NCI-H2107 treated with DMSO at 0.1 percent for 48 hours (cell line): Measurements from ENCODE around the gene CALHM5.

ENCODE experiments used
- DNase-seq: peaks from one replicate; lab custom pipeline; 2025; ENCODE audit not compliant: unreplicated experiment; lab: John Stamatoyannopoulos, UW

CALHM5 gene

DNA sequence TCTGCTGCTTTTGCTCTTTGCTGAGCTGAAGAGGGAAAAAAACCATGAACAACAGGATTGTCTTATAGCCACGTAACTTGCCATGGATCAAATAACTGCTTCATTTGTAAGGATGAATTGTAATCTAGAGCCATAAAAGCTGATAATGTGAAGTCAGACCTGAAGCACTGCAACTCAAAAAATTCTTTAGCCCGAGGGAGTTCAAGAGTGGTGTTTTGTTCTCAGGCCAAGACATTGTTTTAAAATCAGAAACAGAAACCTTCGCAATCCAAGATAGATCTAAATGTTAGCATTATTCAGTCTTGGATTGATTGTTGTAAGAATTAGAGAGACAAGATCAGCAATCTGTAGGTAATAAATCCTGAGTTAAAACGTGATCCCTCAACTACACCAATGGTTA lies 34.2 kb downstream of the CALHM5 start, which contains the start of gene TRAPPC3L:
Gene TRAPPC3L, minus strand, starts transcription at position 34 of the 400 bp plus-strand sequence. CDS start 170 bp downstream, outside the sequence.
- DNase-seq = no peak

DNA sequence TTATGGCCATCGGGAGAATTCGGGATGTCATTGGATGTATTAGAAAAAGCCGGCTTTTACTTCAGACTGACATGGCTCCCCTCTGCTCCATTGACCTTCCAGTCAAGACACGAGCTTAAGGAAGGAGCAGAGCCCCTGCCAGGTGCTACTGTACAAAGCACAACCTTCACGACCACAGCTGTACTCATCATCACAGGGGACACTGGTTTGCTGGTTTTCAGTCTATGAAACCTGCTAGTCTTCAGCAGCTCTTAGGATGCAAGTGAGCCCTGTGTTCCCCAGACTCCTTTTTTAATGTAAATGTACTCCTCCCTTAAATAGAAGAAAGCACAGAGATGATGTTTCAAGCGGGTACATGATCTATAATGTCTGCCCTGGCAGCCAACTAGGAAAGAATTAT lies 35.9 kb downstream of the CALHM5 start:
- DNase-seq = no peak

DNA sequence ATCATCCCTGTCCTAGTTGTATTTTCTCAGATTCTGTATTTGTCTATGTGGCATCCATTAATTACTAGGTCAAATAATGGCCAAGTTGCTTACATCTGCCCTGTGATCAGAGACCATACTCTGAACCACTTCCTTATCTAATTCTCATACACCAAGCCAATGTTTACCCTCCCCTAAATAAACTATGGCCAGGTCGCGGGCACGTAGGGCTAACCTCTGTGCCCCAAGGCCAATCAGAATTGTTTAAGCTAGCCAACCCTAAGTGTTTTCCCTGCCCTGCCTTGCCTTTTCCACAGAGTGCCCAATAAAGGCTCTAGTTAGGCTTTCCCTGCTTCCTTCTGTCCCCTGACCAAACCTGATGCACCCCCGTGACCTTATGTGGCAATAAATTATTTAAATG lies 39.4 kb downstream of the CALHM5 start:
- DNase-seq = no peak

DNA sequence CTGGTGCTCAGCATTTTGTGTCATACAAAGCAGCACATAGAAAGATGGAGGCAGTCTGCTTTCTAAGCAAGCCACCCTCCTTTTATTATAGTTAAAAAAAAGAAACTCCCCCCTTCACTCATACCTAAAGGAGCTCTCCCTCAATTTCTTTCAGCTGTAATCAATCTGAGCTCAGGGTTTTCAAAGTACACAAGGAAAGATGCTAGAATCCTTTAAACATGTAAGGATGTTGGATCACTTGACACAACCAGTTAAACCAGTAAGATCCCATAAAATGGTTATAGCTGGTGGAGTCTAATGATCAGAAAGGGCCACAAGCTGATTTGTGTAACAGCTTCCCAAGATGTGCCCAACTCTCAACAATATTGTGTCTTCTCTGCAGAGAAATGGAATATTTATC lies 42.0 kb downstream of the CALHM5 start, which contains the start of gene CALHM4:
Gene CALHM4, plus strand, starts transcription at position 301 of the 400 bp plus-strand sequence. Its CDS starts 43 bp downstream, at position 344.
- DNase-seq = no peak

DNA sequence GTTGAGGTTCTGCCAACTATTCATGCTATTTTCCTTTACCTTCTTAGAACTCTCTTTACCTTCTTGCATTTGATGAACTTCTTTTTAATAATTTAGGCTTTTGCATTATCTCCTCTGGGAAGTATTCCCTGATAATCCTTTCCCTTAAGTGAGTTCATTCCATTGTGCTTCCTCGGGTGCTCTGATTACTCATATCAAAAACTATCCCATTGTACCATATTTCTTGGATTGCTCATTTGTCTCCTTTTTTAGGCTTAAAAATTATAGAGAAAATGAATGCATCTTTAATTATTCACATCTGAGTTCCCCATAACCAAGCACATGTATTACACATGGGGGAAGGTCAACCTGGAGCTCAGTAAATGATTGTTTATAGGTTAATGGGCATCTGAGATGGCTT lies 44.6 kb downstream of the CALHM5 start:
- no peak for DNase-seq

DNA sequence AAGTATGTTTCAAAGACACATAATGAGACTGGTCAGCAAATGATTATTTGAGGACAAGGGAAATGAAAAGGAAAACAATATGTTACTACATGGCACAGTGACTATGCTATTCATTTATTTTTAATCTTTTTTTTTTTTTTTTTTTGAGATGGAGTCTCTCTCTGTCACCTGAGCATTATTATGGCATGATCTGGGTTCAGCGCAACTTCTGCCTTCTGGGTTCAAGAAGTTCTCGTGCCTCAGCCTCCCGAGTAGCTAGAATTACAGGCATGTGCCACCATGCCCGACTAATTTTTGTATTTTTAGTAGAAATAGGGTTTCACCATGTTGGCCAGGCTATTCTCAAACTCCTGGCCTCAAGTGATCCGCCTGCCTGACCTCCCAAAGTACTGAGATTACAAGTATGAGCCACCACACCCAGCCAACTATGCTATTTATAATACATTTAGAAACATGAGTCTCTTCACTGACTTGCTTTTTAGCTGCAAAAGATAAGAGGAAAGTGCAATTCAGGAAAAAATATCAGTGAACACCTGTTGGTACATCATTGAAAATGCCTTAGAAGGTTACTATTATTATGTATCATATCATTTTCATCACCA lies 45.5 kb downstream of the CALHM5 start:
- no peak for DNase-seq

DNA sequence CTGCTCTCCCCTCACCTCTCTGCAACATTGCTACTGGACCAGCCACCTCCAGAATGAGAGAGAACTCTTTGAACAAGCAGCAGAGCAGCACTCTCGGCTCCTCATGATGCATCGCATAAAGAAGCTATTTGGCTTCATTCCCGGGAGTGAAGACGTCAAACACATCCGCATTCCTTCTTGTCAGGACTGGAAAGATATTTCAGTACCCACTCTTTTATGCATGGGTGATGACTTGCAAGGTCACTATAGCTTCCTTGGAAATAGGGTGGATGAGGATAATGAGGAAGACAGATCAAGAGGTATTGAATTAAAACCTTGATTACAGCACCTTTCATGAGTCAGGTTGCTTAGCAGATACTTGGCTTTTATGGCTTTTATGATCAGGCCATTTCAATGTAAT lies 46.5 kb downstream of the CALHM5 start:
- no peak for DNase-seq

DNA sequence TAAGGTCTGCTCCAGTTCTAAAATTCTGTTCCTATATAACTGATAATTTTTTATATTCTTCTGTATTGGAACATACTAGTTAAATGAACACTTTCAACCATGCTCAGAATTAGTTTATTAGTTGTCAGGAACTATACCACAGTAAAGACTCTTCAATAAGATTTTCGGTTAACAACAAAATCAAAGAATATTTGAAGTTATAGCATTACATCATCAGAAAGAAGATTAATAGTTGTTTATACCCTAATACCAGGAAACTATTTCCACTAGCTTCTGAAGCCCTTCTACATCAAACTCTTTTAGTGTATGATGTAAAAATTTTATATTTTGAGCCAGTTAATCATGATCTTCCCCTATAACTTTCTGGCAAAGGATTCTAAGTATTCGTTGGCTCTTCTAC lies 48.7 kb downstream of the CALHM5 start:
- no peak for DNase-seq

DNA sequence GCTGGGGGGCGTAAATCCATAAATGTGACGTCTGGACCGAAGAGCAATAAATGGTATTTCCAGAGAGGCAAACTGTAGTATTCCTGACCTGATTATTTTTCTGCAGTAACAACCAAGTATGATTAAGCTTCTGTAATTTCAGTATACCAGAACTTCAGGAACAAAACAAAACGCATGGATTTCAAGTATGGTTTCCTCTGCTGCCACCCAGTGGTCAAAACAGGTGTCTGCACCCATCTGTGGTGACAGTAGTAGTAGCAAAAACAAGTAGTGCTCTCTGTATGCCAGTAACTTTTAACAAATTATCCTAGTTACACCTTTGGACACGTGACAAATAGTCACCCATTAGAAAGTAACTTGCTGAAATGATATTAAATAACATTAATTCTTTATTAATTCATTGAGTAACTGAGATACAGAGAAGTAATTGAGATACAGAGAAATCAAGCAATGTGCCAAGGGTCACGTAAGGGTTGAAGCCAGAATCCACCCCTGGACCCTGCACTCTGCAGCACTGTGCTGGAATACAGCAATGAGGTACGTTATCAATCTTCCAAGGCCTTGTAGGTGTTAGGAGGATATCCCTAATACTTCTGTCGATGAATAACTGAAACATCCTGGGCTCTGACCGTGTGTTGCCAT lies 50.1 kb downstream of the CALHM5 start:
- peak; percentile 42 for DNase-seq

DNA sequence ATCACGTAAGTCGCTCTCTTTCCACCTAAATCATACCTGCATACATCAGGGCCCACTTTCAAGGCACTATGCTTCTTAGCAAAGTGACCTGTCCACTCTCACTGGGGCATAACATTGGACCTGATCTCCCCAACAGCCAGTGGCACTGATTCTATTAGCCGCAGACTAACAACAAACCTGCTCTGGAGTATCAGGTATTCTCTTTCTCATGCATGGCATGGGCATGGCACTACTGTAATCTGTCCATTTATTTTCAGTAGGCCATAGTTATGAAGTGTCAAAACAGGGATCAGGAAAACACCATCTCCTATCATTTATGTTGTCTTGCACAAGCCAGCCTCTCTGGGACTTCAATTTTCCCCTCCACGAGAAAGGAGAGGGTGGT lies 50.6 kb downstream of the CALHM5 start:
- no peak for DNase-seq

DNA sequence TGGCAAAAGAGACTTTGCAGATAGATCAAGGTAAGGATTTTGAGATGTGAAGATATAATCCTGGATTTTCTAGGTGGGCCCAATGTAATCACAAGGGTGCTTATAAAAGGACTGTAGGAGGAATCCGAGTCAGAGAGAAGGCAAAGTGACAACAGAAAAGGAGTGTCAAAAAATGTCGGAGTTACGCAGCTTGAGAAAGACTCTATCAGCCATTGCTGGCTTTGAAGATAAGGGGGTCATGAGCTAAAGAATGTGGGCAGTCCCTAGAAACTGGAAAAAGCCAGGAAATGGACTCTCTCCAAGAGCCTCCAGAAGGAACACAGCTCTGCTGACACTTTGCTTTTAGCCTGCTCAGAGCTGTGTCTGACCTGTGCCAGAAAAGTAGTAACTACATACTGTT lies 51.2 kb downstream of the CALHM5 start:
- DNase-seq = no peak

DNA sequence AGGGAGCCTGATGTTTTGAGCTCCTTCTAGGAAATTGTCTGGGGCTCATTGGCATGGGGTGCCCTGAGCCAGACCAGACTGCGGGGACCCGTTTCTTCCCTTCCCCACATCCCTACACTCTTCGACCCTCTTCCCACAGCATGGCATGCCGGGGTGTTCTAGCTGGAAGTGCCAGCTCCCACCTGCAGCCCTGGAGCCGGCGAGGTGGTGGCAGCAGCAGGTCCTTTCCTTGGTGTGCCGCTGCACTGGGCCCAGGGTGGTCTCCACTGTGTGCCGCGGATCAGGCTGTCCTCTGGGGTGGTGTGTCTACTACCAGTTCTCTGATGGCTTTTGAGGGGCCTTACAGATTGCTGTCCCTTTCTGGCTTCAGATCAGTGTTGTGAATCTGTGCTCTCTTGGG lies 52.4 kb downstream of the CALHM5 start:
- DNase-seq = no peak

DNA sequence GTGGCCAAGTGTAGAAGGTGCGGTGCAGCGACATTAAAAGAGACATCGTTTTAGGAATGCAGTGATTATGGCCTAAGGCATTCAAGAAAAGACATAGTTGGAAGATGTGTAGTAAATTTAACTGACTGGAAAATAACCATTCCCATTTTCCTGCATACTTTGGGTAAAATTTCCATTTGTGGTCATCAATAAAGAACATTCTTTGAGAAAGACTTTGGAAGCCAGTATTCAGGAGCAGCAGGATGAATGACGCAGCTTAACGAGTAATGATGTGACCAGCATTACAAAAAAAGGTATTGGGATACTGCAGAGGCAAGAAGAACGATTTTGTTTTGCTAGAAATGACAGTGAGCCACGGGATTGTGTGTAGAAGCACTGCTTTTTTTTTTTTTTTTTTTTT lies 52.9 kb downstream of the CALHM5 start:
- no peak for DNase-seq

DNA sequence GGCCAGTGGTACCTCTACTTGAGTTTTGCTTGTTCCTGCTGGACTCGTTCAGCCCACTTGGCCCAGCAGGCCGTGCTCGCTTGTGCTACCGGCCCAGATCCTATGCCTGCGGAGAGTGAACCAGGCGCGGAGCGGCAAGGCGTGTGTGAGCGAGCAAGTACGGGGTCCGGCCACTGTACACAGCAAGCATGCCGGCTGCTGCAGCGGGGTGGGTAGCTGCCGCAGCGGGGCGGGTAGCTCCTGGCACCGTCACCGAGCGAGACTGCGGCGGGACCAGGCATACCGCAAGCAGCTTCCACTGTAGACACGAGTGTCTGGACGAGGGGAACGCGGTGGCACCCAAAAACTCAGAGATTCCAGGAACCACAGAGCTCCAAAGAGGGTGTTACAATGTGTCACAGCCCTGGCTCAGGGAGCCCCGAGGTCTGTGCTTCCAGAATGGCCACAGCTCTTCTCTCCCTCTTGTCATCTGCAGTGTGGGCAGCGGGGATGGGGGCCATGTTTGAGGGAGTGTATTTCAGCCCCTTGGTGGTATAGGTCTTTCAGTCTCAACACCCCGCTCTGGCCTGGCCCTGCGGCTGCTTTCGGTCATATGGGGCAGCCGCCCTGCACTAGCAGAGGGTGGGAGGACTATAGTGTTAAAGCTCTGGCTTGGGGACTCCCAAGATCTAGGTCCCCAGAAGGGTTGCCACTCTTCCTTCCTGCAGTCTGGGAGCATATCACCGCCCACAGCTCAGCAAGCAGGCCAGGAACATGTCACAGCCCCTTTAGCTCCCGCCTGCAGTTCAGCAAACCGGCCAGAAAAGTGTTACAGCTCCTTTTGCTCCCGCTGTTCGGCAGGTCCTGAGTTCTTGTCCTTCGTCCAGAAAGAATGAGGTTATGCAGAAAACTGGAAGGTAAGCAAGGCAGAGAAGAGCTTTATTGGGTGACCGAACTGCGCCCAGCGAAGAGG lies 53.8 kb downstream of the CALHM5 start:
- DNase-seq = no peak

DNA sequence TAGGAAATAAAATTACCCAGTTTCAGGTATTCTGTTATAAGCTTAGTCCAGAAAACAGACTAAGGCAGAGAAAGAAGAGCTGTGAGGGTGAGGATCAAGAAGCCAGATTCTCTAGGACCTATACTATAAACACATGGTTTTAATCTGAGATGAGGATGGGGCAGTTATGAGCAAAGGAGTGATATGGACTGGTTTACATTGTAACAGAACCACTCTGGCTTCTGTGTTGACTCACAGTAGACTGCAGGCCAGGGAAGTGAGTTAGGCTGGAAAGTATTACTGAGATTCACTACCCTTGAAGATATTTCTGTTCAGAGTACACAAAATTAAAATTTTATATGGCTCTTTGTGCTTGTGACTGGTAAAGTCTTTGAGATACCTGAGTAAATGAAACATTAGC lies 56.7 kb downstream of the CALHM5 start:
- DNase-seq = no peak

DNA sequence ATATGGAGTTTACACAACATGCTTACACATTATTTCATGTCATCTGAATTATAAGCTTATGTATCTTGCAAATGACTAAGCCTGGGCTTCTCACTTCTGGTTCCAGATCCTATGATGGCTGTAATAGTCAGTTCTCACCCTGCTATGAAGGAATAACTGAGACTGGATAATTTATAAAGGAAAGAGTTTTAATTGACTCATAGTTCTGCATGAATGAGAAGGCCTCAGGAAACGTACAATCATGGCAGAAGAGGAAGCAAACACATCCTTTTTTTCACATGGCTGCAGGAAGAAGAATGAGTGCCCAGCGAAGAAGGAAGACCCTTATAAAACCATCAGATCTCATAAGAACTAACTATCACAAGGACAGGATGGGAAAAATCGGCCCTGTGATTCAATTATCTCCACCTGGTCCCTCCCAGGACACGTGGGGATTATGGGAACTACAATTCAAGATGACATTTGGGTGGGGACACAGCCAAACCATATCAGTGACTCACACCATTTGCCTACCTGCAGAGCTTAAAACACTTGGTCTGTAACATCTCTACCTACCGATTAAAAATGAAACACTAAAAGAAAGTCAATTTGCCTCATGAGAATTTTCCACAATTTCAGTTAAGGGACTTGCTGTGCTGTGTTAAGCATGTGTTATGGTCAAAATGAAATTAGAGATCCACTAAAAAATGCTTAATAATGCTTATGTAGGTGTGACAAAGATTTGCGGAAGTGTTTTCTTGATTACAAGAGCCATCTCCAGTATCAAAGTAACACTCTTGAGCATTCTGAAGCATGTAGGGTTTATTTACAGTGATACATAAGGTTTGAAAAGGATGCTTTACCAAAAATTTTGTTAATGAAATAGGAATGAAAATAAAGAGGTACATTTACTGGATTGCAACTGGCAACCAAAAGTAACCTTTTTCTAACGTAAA lies 57.6 kb downstream of the CALHM5 start:
- no peak for DNase-seq

DNA sequence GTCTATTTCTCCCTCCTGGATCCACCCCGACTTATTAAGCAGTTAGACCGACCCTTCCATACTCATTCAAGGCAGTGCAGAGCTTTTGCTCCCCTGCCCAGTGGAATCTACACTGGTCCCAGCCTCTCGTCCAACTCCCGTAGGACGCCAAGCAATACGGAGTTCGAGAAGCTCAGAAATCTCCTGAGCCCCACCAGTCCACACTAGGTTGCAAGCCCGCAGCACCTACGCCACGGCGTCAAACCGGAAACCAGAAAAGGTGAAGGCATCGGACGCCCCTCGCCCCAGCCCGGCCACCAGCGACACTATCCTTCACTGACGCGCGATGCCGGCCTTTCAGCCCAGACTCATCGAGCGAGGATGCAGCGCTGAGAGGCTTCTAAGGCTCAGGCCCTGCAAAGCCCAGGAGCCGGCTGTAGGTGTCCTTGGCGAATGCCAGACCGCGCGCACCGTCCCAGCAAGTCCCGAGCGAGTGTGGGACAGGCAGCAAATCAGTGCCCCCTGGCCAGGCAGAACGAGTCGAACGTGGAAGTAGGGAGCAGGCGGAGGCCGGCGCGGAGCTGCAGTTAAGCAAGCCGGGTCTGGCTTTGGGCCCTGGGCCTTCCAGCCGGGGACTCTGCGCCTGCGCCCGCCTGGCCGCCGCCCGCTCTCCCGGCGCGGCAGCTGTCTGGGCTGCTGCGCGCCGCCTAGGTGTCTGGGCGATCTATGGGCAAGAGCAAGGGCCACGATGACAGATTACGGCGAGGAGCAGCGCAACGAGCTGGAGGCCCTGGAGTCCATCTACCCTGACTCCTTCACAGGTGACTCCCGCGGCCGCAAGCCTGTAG lies 59.6 kb downstream of the CALHM5 start, which contains the start of gene RWDD1:
Gene RWDD1, plus strand, starts transcription at position 649 of the 827 bp plus-strand sequence. Its CDS starts 79 bp downstream, at position 728.
- peak; percentile 95 for DNase-seq

DNA sequence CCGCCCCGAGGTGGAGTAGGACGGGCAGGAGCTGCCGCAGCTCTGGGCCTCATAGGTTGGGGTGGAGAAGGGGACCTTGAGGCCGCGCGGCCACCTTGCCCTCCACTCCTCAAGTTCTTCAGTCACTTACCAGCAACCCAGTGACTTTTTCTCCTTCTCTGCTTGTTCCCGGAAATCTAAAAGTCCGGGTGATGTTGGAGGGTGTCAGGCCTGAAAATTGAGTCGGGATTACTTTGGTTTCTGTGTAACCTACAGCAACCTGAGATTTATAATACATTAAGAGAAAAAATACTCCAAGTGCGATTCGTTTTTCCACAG lies 60.2 kb downstream of the CALHM5 start:
- DNase-seq = no peak

DNA sequence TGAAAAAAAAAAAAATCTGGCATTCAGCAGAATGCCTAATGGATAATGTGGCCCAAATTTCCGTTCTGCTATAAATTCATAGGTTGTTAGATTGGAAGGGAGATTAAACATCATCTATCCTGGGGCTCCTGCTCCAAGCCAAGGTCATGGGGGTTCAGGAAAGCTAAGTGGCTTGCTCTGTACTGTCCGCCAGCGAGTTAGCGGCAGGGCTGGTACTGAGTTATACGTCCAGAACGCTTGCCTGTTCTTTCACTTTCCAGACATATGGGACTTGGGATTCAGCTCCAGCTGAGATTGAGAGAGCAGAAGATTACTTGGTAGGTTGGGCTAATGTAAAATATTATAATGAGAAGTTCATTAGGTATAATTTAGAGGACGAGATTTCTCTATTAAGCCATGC lies 60.7 kb downstream of the CALHM5 start:
- DNase-seq = no peak
